Measurements from ENCODE around the gene TDRD9. TPM values are rescaled to one million over a fixed set of nuclear protein-coding genes. Genes with fewer than 3 reads are reported as not detected.

TDRD9 gene
- total RNA-seq, 1 experiment from 2014 or later, result not detected

DNA sequence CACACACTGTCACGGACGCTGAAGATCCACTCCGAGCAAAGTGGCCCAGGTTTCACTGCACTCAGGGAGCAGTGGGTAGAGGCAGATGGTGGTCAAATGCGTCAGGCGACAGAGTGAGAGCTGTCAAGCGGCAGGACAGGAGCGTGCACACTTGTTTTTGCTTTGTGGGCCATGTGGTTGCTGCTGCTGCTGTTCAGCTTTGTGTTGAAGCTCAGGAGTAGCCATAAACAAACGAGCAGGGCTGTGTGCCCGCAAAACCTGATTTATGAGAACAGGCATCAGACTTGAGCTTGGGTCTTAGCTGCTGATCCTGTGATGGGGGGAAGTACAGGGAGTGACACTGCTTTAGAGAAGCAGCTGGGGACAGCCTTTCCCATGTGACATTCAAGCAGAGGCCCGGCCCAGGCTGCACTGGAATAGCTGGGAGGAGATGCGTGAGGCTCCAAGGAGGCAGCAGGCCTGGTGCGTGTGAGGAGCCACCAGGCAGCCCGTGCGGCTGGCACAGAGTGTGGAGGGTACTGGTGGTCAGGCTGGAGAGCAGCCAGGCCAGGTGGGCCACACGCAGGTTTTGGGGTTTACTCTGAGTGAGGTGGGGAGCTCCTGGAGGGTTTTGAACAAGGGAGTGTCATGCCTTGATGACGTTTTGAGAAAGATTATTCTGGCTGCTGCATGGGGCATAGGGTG, 126.1 kb downstream of the TDRD9 start:
- no peak for DNase-seq (ENCODE audit: extremely low read depth, low read depth)

DNA sequence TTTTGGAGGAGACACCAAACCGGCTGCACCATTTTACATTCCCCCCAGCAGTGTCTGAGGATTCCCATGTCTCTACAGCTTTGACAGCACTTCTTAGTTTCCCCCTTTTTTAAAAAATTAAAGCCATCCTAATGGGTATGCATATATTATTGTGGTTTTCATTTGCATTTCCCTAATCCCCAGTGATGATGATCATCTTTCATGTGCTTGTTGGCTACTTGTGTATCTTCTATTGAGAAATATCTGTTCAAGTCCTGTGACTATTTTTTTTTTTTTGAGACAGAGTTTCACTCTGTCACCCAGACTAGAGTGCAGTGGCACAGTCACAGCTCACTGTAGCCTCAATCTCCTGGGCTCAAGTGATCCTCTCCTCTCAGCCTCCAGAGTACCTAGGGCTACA, 134.0 kb downstream of the TDRD9 start:
- DNase-seq (ENCODE audit: extremely low read depth, low read depth), result no peak

DNA sequence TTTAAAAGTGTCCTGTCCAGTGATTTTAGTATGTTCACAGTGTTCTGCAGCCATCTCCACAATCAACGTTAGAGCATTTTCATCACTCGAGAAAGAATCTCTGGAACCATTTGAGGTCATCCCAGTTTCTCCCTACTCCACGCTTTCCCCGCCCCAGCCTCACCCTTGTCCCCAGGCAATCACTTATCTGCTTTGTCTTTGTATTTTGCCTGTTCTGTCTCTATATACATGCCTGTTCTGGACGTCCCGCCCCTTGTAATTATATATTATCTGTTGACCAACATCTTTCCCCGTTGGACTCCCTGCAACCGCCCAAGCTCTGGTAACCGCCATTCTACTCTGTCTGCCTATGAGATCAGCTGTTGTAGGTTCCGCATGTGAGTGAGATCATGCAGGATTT, 135.7 kb downstream of the TDRD9 start:
- DNase-seq (ENCODE audit: extremely low read depth, low read depth), result no peak

DNA sequence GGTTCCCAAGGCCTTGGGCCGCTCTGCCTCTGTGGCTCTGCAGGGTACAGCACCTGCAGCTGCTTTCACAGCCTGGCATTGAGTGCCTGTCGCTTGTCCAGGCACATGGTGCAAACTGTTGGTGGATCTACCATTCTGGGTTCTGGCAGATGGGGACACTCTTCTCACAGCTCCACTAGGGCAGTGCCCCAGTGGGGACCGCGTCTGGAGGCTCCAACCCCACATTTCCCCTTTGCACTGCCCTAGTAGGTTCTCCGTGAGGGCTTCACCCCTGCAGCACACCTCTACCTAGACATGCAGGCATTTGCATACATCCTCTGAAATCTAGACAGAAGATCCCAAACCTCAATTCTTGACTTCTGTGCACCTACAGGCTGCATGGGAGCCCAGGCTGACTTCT, 138.0 kb downstream of the TDRD9 start:
- DNase-seq (ENCODE audit: extremely low read depth, low read depth), result no peak

DNA sequence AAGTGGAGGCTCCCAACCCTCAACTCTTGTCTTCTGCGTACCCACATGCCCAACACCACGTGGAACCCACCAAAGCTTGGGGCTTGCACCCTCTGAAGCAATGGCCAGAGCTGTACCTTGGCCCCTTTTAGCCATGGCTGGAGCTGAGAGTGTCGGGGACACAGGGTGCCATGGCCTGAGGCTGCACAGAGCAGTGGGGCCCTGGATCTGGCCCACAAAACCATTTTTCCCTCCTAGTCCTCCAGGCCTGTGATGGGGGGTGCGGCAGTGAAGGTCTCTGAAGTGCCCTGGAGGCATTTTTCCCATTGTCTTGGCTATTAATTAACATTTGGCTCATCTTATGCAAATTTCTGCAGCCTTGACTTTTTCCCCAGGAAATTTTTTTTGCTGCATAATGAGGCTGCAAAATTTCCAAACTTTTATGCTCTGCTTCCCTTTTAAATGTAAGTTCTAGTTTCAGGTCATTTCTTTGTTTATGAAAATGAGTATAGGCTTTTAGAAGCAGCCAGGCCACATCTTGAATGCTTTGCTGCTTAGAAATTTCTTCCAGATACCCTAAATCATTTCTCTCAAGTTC, 138.6 kb downstream of the TDRD9 start:
- DNase-seq (ENCODE audit: extremely low read depth, low read depth), result no peak

DNA sequence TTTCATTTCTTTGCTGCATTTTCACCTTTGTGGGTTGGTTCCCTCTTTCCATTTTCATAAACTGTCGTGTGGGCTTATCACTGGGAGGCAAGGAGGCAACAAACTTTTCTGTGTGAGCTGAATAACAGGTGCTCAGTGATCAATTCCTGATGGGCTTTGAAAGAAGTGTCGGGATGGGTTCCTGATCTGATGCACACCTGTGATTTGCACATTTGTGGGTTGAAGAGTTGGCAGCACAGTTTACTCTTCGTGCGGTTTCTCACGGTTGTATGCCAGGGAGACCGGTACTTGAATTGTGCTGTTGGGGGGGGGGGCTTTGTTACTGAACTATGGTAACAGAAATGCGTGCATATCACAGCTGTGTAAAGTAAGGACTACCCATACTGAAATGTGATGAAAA, 141.3 kb downstream of the TDRD9 start:
- DNase-seq (ENCODE audit: extremely low read depth, low read depth), result no peak

DNA sequence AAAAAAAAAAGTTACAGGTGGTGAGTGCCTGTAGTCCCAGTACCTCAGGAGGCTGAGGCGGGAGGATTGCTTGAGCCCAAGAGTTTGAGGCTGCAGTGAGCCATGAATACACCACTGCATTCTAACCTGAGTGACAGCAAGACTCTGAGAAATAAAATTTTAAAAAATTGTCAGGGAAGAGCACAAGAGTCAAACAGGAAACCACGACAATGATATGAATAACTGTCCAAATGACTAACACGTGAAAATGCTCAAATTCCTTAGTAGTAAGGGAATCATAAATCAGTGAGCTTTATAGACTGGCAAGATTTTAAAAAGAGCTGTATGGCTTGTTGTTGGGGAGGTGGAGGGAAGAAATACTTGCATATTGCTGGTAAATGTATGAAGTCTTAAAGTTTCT, 144.3 kb downstream of the TDRD9 start:
- no peak for DNase-seq (ENCODE audit: extremely low read depth, low read depth)

DNA sequence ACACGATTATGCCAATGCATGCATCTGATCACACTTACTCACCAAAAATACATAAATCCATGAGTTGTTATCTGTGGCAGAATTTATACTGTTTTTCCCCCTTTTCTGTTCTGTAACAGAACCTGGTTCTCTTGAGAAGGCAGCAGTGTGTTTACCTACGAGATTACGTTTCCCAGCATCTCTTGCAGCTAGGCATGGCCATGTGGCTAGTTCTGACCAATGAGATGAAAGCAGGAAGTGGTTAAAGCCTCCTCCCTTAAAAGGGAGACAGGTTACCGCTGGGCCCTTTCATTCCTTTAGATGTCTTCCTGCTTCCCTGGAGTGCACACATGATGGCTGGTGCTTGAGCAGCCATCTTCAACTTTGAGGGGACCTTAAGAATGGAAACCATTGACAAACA, 145.5 kb downstream of the TDRD9 start:
- DNase-seq (ENCODE audit: extremely low read depth, low read depth), result no peak

DNA sequence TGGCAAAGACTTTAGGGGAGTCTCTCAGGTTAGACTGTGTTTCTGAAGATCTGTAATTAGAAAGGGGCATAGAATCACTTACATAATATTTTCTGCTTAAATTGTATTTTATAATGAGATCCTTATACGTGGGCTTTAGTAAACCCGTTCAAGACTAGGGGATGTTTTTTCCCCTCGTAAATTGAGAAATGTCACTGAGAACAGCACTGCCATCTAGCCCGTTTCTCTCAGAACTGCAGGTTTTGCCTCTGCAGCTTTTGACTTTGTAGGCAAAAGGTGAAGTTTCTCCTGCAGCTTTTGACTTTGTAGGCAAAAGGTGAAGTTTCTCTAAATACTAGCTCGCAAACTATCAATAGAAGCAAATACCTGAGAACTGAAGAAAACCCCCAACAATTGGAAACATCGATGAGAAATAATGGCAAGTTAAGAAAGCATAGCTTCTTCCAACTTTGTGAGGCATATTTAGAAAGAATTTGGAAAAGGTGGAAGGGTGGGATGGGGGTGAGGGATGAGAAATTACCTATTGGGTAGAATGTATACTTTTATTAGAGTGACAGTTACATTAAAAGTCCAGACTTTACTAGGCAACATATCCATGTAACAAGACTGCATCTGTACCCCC, 147.4 kb downstream of the TDRD9 start:
- DNase-seq (ENCODE audit: extremely low read depth, low read depth), result no peak

DNA sequence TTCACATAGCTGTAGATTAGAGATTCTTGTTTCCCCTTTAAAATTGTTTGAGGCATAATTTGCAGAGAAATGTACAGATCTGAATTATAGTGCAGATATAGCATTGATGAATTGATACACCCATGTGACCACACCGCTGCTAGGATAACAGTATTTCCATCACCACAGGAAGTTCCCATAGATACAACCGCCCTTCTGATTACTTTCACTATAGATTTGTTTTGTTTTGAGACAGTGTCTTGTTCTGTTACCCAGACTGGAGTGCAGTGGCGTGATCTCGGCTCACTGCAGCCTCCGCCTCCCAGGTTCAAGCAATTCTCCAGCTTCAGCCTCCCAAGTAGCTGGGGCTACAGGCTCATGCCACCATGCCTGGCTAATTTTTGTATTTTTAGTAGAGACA, 148.5 kb downstream of the TDRD9 start:
- no peak for DNase-seq (ENCODE audit: extremely low read depth, low read depth)

DNA sequence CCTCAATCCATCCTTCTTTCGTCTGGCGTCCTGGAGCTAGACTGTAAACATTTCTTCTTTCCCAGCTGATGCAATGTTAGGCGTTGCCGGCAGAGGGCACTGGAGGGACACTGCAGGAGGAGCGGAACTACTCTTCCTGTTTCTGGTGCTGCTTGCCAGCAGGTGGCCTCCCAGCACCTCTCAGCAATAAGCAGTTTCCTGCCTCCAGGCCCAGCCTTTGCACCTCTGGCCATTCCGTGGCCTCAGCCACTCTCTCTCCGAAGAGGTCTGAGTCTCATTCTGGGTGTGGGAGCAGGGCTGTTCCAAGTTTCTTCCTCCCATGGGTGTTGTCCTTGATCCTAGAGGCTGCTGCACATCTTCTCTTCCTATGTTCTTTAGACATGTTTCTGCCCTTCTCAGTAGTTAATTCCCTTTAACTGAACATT, 149.8 kb downstream of the TDRD9 start:
- peak; percentile 90 for DNase-seq (ENCODE audit: extremely low read depth, low read depth)

DNA sequence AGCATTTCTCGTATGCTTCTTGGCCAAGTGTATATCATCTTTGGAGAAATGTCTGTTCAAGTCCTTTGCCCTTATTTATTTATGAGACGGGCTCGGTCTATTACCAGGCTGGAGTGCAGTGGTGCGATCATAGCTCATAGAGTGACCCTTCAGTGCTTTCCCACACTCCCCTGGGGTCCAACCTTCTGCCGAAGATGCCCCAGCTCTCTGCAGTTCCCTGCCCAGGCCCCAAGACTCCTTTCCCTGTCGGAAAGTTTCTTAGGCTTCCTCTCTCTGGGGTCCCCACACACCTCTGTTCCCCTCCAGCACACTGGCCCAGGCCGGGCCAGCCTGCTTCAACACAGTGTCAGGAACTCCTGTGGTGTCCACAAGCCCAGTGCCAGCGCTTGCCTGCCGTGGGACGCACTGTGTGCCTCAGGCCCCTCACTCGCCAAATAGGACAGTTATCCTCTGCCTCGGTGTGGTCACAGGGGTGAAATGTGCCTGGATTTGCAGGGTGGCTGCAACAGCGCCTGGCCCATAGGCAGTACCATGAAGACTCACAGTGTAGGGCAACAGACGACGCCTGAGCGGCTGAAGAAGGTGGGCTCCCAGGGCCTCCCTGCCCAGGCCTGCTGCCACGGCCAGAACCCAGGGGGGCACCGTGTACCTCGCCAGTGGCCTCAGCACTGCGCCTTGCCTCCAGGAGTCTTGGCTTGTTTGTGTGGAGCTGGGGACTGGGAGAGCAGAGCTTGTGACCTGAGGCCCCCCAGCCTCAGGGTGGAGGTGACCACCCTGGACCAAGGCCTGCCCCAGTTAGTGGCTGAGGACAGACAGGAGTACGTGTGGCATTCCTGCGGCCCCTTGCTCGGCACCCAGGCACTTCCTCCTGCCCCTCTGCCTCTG, 152.4 kb downstream of the TDRD9 start:
- no peak for DNase-seq (ENCODE audit: extremely low read depth, low read depth)

DNA sequence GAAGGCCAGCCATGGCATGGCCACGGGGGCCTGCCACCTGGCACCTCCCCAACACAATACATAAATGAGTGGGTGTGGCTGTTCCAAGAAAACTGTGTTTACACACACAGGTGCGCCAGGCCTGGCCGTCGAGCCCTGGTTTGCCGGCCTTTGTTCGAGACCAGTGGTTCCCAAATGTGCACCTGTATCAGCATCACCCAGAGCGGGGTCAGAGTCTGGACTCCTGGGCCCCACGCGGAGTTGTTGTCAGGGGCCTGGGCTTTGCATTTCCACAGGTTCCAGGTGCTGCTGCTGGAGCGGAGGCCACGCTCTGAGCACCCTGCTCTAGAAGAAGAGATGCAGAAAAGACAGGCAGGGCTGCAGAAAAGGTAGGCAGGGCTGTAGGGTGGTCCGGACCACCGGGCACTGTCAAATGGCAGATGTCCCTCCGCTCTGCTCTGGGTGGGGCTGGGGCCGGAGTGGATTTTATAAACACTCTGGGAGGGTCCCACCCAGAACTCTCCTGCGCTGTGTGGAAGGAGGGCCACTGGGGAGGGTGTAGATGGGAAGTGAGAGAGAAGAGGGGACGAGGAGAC, 153.1 kb downstream of the TDRD9 start:
- DNase-seq (ENCODE audit: extremely low read depth, low read depth), result no peak

DNA sequence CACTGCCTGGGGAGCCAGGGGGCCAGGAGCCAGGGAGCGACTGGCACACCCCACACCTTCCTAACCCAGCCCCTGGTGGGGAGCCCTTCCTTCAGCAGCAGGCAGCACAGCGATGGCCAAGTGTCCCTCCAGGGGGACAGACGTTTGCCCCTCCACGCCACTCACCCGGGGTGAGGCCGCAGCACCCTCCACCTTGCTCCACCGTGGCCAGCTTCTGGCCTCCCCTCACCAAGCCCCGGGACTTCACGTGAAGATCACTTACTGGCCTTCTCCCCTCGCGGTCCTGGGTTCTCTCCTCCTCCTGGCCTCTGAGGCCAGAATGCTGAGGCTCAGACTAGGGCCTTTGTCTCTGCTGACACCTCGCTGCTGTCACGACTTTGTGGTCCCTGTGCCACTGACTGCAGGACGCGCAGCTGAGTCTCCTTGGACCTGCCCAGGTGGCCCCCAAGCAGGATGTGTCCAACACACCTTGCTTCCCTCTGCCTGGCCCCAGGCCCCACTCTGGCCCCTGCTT, 153.8 kb downstream of the TDRD9 start:
- no peak for DNase-seq (ENCODE audit: extremely low read depth, low read depth)

DNA sequence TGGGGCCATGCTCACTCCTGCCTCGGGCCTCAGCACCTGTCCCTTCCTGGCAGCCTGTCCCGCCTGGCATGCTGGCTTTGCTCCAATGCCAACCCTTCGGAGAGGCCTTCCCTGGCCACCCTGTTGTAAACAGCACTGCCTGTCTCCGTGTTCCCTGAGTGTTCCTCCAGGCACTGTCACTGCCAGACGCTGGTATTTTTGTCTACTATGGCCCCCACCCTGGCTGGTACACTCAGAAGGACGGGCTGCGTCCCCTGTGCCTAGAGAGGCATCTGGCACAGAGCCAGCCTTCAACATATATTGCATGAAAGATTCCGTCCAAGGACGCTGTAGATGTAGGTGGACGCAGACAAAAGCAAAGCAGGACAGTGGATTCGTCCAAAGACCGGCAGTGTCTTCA, 154.6 kb downstream of the TDRD9 start:
- no peak for DNase-seq (ENCODE audit: extremely low read depth, low read depth)

DNA sequence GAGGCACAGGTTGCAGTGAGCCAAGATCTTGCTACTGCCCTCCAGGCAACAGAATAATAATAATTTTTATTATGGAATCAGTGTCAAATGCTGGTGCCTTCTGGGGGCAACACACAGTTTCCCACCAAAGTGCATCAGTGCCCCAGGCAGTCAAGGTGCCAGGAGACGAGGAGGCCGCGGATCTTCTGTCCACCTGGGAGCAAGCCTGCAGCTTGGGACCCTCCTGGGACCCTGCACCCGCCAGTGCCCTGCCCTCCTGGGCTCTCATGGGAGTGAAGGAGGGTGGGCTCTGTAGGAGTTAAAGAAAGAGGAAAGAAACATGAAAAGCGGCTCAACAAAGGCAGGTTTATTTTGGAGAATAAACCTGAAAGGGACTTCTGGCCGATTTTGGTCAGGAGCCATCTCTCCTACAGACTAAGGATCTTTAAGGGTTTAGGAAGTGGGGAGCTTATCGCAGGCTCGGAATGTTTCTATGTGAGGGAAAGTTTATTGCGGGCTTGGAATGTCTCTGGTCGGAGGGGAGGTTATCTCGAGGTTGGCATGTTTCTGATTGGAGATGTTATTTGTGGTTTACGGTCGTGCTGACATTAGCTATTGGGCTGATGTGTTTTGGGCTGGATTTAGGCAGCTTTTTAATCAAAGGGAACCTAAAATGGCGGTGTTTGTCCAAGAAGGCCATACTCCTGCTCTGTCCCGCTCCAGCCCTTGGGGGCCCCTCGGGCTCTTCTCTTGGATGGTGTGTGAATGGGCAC, 156.2 kb downstream of the TDRD9 start:
- DNase-seq (ENCODE audit: extremely low read depth, low read depth), result no peak

DNA sequence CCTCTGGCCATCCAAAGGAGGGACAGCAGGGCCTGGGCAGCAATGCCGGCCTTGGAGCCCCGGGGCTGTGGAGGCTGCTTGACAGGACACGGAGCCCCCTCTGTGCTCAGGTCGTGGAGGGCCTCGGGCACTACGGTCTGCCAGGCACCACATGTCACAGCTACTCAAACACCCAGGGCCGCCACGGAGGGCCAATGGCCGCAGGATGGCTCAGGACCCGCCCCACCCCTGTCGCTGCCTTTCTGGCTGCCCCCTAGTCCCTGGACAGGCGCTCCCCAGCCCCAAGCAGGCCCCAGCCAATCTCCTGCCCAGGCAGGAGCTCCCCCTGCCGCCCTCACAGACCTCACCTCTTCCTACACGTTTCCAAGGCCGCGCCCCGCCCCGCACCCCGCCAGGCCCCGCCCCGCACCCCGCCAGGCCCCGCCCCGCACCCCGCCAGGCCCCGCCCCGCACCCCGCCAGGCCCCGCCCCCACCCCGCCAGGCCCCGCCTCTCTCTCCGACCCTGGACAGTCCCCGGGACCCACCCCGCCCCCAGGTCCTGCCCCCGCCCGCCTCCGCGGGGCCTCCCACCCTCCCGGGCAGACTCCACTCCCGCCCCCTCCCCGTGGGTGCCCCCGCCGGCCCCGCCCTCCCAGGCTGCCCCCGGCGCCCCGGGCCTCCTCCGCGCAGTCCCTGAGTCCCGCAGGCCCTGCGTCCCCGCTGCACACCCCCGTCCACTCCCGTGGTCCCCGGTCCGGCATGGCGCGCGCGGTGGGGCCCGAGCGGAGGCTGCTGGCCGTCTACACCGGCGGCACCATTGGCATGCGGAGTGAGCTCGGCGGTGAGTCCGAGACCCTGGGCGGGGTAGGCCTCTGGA, 157.0 kb downstream of the TDRD9 start, which contains the start of gene ASPG:
Gene ASPG (plus strand): TSS at position 669 of the 857 bp plus-strand sequence. CDS start 71 bp downstream, at position 740.
- DNase-seq (ENCODE audit: extremely low read depth, low read depth), result no peak

DNA sequence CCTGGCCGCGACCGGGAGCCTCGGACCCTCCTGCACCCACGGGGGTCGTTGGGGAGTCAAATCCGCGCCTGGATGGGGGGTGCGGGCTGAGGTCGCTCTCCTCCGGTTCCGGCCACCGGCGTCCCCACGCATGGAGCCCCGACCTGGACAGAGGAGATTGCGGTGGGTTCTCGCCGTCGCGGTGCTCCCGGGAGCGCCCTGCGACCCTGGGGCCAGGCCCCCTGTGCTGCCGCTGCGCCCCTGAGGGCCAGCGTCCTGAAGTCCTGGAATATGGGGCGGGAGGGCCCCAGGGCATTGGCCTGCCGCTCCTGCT, 157.6 kb downstream of the TDRD9 start:
- no peak for DNase-seq (ENCODE audit: extremely low read depth, low read depth)

DNA sequence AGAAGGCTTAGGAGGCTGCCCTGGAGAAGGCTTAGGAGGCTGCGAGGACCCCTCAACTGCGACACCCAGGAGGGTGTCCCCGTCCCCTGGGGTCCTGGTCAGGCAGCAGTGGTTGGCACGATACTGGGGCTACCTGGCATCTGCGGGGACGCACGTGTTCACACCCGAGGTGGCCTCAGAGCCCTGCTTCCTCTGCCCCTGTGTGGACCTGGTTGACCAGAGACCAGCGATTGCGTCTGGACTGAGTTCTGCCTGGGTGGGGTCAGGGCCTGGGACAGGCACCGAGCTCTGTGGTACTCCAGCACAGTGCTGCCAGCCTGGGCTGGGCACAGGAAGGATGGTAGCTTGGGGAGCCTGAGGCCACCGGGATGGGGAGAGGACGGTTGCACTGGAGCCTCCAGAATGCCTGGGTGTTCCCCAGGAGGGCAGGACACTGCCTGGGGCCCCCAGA, 158.0 kb downstream of the TDRD9 start:
- no peak for DNase-seq (ENCODE audit: extremely low read depth, low read depth)
